Endothelial cell of umbilical vein (primary cell): ENCODE results near the gene LYPD5. TPM values are rescaled to one million over a fixed set of nuclear protein-coding genes. Genes with fewer than 3 reads are reported as not detected.

Experiments used
- BruUV-seq: library from RNA; stranded (reverse); fragments of 400-500 nt; replicated peaks from 2 replicates; lab custom pipeline; 2021; lab: Mats Ljungman, UMichigan
- CTCF ChIA-PET: fragments of 300-600, 350-600 bp; sonication (Branson Sonifier 250); formaldehyde crosslinking; loops from one replicate; lab custom pipeline; 2021; ENCODE audit warnings: antibody characterized with exemption, inconsistent platforms; lab: Charles Lee
- POLR2A ChIA-PET: fragments of 300-600, 350-600 bp; sonication (Branson Sonifier 250); formaldehyde crosslinking; loops from one replicate; lab custom pipeline; 2021; ENCODE audit warnings: antibody characterized with exemption, inconsistent platforms; lab: Charles Lee
- DNase-seq: peaks from one replicate; pipeline ENCODE4 v3.0.0-alpha.2; 2011; ENCODE audit warnings: low read depth, low spot score
- FAIRE-seq: peaks from 2 replicates; lab custom pipeline; 2011; peaks lifted over from hg19 to GRCh38; lab: Jason Lieb, UNC
- H2AFZ ChIP-seq: 2 replicates; pipeline ENCODE4 v1.6.0; 2012; ENCODE audit warnings: low read depth, low read length, control low read depth, inconsistent platforms
- H3K27ac ChIP-seq: 2 replicates; pipeline ENCODE4 v1.5.1; 2011; ENCODE audit warnings: low read depth, mild to moderate bottlenecking, control low read depth, low read length, moderate library complexity; ENCODE audit not compliant: insufficient read depth
- H3K27me3 ChIP-seq, 2 experiments: 2 replicates each; pipeline versions ENCODE4 v1.6.0 to v1.6.1; 2011; ENCODE audit warnings: low read length in 2 of 2, mixed read lengths in 1 of 2; ENCODE audit not compliant: control insufficient read depth in 2 of 2, insufficient read depth in 2 of 2
- H3K36me3 ChIP-seq, 2 experiments: 2 replicates in 1 of 2; 3 replicates in 1 of 2; pipeline ENCODE4 v1.5.1; 2011; ENCODE audit warnings: low read length in 2 of 2, mild to moderate bottlenecking in 1 of 2, moderate library complexity in 1 of 2; ENCODE audit not compliant: control insufficient read depth in 2 of 2, insufficient read depth in 2 of 2; ENCODE audit errors: extremely low read depth in 1 of 2
- H3K4me1 ChIP-seq: 3 replicates; pipeline ENCODE4 v1.5.1; 2011; ENCODE audit warnings: mild to moderate bottlenecking, low read length; ENCODE audit not compliant: control insufficient read depth, insufficient read depth; ENCODE audit errors: extremely low read depth
- H3K4me2 ChIP-seq: 2 replicates; pipeline ENCODE4 v1.6.1; 2011; ENCODE audit warnings: low read length, control low read depth, mixed read lengths; ENCODE audit not compliant: insufficient read depth
- H3K4me3 ChIP-seq, 3 experiments: fragments of 200-600 bp in 1 of 3; sonication (generic), shearing (Covaris generic) in 1 of 3; replicated peaks in 1 of 3; 2 replicates each; pipeline ENCODE4 v1.5.1; 2011 to 2016; ENCODE audit warnings: control low read depth in 3 of 3, low read length in 3 of 3, mild to moderate bottlenecking in 2 of 3, inconsistent platforms in 1 of 3, low read depth in 1 of 3, moderate library complexity in 1 of 3; ENCODE audit not compliant: insufficient read depth in 1 of 3
- H3K79me2 ChIP-seq: 2 replicates; pipeline ENCODE4 v1.6.0; 2012; ENCODE audit warnings: low read length, inconsistent platforms; ENCODE audit not compliant: control insufficient read depth, insufficient read depth
- H3K9ac ChIP-seq: replicated peaks from 2 replicates; pipeline ENCODE3; 2011; ENCODE audit warnings: low read length, control low read depth; ENCODE audit not compliant: insufficient read depth; ENCODE audit errors: extremely low read depth
- H3K9me1 ChIP-seq: replicated peaks from 3 replicates; pipeline ENCODE4 v1.6.0; 2011; ENCODE audit warnings: mild to moderate bottlenecking, low read length; ENCODE audit not compliant: control insufficient read depth, insufficient read depth; ENCODE audit errors: extremely low read depth
- H3K9me3 ChIP-seq: replicated peaks from 2 replicates; pipeline ENCODE4 v1.5.1; 2012; ENCODE audit warnings: low read length, inconsistent platforms; ENCODE audit not compliant: control insufficient read depth, insufficient read depth
- H4K20me1 ChIP-seq: replicated peaks from 2 replicates; pipeline ENCODE3; 2011; ENCODE audit warnings: mild to moderate bottlenecking, low read length; ENCODE audit not compliant: control insufficient read depth, insufficient read depth; ENCODE audit errors: extremely low read depth
- CTCF ChIP-seq, 2 donors: IDR thresholded peaks; 1 replicate in 1 of 2; 2 replicates in 1 of 2; pipeline ENCODE4 v1.5.1; 2011; ENCODE audit warnings: low read length in 2 of 2, mild to moderate bottlenecking in 2 of 2, moderate library complexity in 2 of 2, control low read depth in 1 of 2, inconsistent platforms in 1 of 2, low read depth in 1 of 2; ENCODE audit not compliant: insufficient read depth in 1 of 2; ENCODE audit errors: extremely low read depth in 1 of 2
- EZH2 ChIP-seq: IDR thresholded peaks from 2 replicates; pipeline ENCODE4 v1.6.1; 2012; ENCODE audit warnings: borderline replicate concordance, low read depth, mild to moderate bottlenecking, moderate library complexity, low read length, inconsistent platforms; ENCODE audit not compliant: severe bottlenecking
- FOS ChIP-seq: IDR thresholded peaks from 2 replicates; pipeline ENCODE4 v1.6.1; 2011; ENCODE audit warnings: mild to moderate bottlenecking, low read length, moderate library complexity, borderline replicate concordance; ENCODE audit not compliant: insufficient read depth
- GATA2 ChIP-seq: IDR thresholded peaks from 2 replicates; pipeline ENCODE4 v1.7.0; 2011; ENCODE audit warnings: low read depth, mild to moderate bottlenecking, moderate library complexity, mixed read lengths, low read length; ENCODE audit not compliant: insufficient read length, insufficient read depth
- JUN ChIP-seq: IDR thresholded peaks from 2 replicates; pipeline ENCODE4 v1.6.1; 2011; ENCODE audit warnings: borderline replicate concordance, low read depth; ENCODE audit not compliant: insufficient read length, insufficient read depth
- MYC ChIP-seq: IDR thresholded peaks from one replicate; pipeline ENCODE4 v1.6.1; 2011; ENCODE audit warnings: mild to moderate bottlenecking, low read depth, low read length
- POLR2A ChIP-seq: IDR thresholded peaks from 2 replicates; pipeline ENCODE4 v1.6.1; 2012; ENCODE audit warnings: low read depth, mild to moderate bottlenecking, control low read depth, low read length
- POLR2AphosphoS5 ChIP-seq: IDR thresholded peaks from 2 replicates; pipeline ENCODE4 v1.6.1; 2012; ENCODE audit warnings: low read depth, mild to moderate bottlenecking, control low read depth, low read length, moderate library complexity; ENCODE audit not compliant: insufficient read depth
- dilution Hi-C: fragments of 300-500 bp; cut with MboI; formaldehyde crosslinking; loops from one replicate; pipeline ENCODE4 v1.15.0; 2019; ENCODE audit warnings: low sequenced_read_pairs; ENCODE audit not compliant: extremely low pct_ligation_motif_present
- intact Hi-C: fragments of 100-400 bp; cut with micrococcal nuclease; formaldehyde crosslinking; loops from one replicate; pipeline ENCODE4 v1.10.0; 2022
- polyA plus RNA-seq, 4 experiments: library from polyadenylated mRNA; depleted of rRNA in 3 of 4; stranded (reverse) in 3 of 4; unstranded in 1 of 4; fragments of >200 nt; gene quantifications; 2 replicates each; pipeline versions ENCODE4 v1.2.1 to v1.2.3, GENCODE V29; 2011 to 2012; ENCODE audit warnings: missing spikeins in 1 of 4
- total RNA-seq: library from RNA; stranded (reverse); gene quantifications from 2 replicates; pipeline ENCODE4 v1.2.3, GENCODE V29; 2021
- TF ChIP-seq, protein P1 (sequence below): IDR thresholded peaks from 2 replicates; pipeline ENCODE4 v1.6.1; 2011; ENCODE audit not compliant: insufficient read depth, insufficient read length

LYPD5 gene
- total and polyA plus RNA-seq, 2 donors (not counting 3 experiments of a cell fraction or from before 2014, with no cell fraction given) = 0.28 TPM; not detected in 1

DNA sequence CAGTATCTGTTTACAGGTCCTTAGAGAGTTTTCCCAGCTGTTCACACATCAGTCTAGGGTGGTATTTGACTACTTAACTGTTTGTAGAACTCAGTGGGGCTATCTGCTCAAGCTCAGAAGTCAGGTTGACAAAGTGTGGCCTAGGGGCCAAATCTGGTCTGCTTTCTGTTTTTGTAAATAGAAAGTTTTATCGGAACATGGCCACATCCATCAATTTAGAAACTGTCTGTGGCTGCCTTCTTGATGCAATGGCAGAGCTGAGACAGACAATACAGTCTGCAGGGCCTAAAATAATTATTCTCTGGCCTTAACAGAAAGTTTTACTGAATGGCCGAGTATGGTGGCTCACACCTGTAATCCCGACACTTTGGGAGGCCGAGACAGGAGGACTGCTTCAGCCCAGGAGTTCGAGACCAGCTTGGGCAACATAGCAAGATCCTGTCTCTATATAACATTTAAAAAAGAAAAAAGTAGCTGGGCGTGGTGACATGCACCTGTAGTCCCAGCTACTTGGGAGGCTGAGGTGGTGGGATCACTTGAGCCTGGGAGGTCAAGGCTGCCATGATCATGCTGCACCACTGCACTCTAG lies 49.9 kb downstream of the LYPD5 start:
- TF ChIP-seq CTCF (IDR thresholded peaks at IDR 0.05; ENCODE audit: extremely low read depth in 1 of 2, insufficient read depth in 1 of 2, low read depth in 1 of 2, low read length in 2 of 2) (no peak), POLR2A (no peak), EZH2 (no peak), JUN (no peak), GATA2 (no peak), FOS (no peak), MYC (no peak), POLR2AphosphoS5 (no peak)
- TF ChIP-seq, protein P1, sequence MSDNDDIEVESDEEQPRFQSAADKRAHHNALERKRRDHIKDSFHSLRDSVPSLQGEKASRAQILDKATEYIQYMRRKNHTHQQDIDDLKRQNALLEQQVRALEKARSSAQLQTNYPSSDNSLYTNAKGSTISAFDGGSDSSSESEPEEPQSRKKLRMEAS = no peak
- dilution Hi-C loops = no loop called here
- H3K4me2 ChIP-seq = peak overlapping the region; percentile 43
- POLR2A ChIA-PET = interaction anchor here (0.7 to 1.8 kb wide), 3 partner anchors 74 to 482 kb away, joined by 4 to 8 read pairs (median 6); no protein-coding TSS in a partner anchor
- H4K20me1 ChIP-seq = no peaks in the 10 kb centered on the region
- H3K9me1 ChIP-seq = no peaks in the 10 kb centered on the region
- H3K27ac ChIP-seq = peak overlapping the region; percentile 97
- H3K79me2 ChIP-seq = peaks cover 25% of the 10 kb centered on the region
- CTCF ChIA-PET = interaction anchor here (1.0 to 4.3 kb wide), 10 partner anchors 9 to 90 kb away, joined by 3 to 25 read pairs (median 6); partner anchors contain the start of gene PLAUR
- no peak overlapping the region for H2AFZ ChIP-seq
- H3K9ac ChIP-seq = no peak overlapping the region
- no peak for DNase-seq
- no peak overlapping the region for H3K4me3 ChIP-seq
- no peak for FAIRE-seq
- intact Hi-C loops = loop anchor here (10.0 kb wide), 1 partner anchor 362 kb away; the partner anchor contains the start of gene ZNF225
- peaks cover 26% of the 10 kb centered on the region for H3K4me1 ChIP-seq
- peaks cover 23 to 24% of the 10 kb centered on the region in 2 experiments for H3K36me3 ChIP-seq
- no peaks in the 10 kb centered on the region for H3K9me3 ChIP-seq
- no peaks in the 10 kb centered on the region for H3K27me3 ChIP-seq
- BruUV-seq = no TSS peak
